ENCODE results near the gene NDUFB11.

DNA sequence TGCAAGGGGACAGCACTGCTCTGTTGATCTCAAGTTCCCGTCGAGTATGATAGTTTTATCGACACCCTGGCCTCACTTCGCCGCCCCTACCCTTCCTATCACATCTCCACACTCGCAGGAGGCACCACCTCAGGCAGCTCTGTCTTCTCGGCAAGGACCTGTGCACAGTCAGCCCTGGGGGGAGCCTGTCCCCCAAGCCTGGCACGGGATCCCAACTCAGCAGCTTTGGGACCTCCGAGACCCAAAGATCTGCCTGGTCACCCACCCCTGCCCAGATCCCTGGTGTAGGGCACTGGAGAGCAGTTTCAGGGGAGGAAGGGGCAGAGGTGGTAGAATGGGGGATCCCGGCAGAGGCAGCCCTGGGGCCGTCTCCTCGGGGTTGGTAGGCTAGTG lies 31.1 kb upstream of the NDUFB11 start:
- TF ChIP-seq, protein P1, sequence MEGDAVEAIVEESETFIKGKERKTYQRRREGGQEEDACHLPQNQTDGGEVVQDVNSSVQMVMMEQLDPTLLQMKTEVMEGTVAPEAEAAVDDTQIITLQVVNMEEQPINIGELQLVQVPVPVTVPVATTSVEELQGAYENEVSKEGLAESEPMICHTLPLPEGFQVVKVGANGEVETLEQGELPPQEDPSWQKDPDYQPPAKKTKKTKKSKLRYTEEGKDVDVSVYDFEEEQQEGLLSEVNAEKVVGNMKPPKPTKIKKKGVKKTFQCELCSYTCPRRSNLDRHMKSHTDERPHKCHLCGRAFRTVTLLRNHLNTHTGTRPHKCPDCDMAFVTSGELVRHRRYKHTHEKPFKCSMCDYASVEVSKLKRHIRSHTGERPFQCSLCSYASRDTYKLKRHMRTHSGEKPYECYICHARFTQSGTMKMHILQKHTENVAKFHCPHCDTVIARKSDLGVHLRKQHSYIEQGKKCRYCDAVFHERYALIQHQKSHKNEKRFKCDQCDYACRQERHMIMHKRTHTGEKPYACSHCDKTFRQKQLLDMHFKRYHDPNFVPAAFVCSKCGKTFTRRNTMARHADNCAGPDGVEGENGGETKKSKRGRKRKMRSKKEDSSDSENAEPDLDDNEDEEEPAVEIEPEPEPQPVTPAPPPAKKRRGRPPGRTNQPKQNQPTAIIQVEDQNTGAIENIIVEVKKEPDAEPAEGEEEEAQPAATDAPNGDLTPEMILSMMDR (IDR thresholded peaks at IDR 0.05) = no peak
- TF ChIP-seq POLR2A (IDR thresholded peaks at IDR 0.05) (no peak), POLR2AphosphoS5 (IDR thresholded peaks at IDR 0.05; ENCODE audit: insufficient read depth in 1 of 2, low read depth in 1 of 2) (no peak)

All from vagina (tissue), 2 donors.